Measurements from ENCODE around the gene CYP27B1.

- TF ChIP-seq CTCF (IDR thresholded peaks at IDR 0.05; ENCODE audit: low read depth, low read length), result no peak
- TF ChIP-seq MAX (IDR thresholded peaks at IDR 0.05; ENCODE audit: low read depth, low read length), result no peak
- TF ChIP-seq MYC (IDR thresholded peaks at IDR 0.05; ENCODE audit: low read depth, low read length), result no peak
- no peak for TF ChIP-seq POLR2A (IDR thresholded peaks at IDR 0.05; ENCODE audit: extremely low read depth, insufficient read length)
Observed at GRCh38 chr12:57783466-57783801, 16.6 kb upstream of the CYP27B1 start.
